B cell (primary cell): ENCODE results near the gene PEX14. TPM values are rescaled to one million over a fixed set of nuclear protein-coding genes. Genes with fewer than 3 reads are reported as not detected.

ENCODE experiments used
- ATAC-seq: fragments of 200-7000 bp; cut with Tn5 transposase; one replicate; pipeline ENCODE4 v1.10.0; 2021; ENCODE audit warnings: low read depth, mild to moderate bottlenecking, moderate number of reproducible peaks, moderate library complexity
- CTCF ChIA-PET: fragments of 350-600 bp; sonication (Branson Sonifier 250); formaldehyde crosslinking; loops from one replicate; lab custom pipeline; 2021; ENCODE audit warnings: antibody characterized with exemption, inconsistent platforms; lab: Charles Lee
- POLR2A ChIA-PET: fragments of 350-600 bp; sonication (Branson Sonifier 250); formaldehyde crosslinking; loops from one replicate; lab custom pipeline; 2021; ENCODE audit warnings: antibody characterized with exemption; lab: Charles Lee
- DNase-seq: peaks from one replicate; pipeline ENCODE4 v3.0.0; 2013
- H2AFZ ChIP-seq: 2 replicates; pipeline ENCODE4 v1.6.1; 2012; ENCODE audit warnings: mild to moderate bottlenecking, low read depth, low read length; ENCODE audit not compliant: insufficient read depth, poor library complexity, severe bottlenecking
- H3K27ac ChIP-seq, 2 donors: 1 replicate in 1 of 2; 2 replicates in 1 of 2; pipeline ENCODE4 v1.5.1; 2012 to 2013; ENCODE audit warnings: low read length in 2 of 2, mild to moderate bottlenecking in 2 of 2, moderate library complexity in 1 of 2
- H3K27me3 ChIP-seq, 4 experiments: fragments of 200-600 bp in 1 of 4; sonication (generic) in 1 of 4; replicated peaks in 1 of 4; 1 replicate in 2 of 4; 2 replicates in 2 of 4; pipeline versions ENCODE4 v1.6.1 to v1.7.0; 2013 to 2016; ENCODE audit warnings: low read length in 3 of 4, mild to moderate bottlenecking in 2 of 4, mixed read lengths in 1 of 4, moderate library complexity in 1 of 4; ENCODE audit not compliant: insufficient read depth in 4 of 4, control insufficient read depth in 3 of 4; ENCODE audit errors: control extremely low read depth in 1 of 4
- H3K36me3 ChIP-seq, 2 experiments: replicated peaks in 1 of 2; 1 replicate in 1 of 2; 2 replicates in 1 of 2; pipeline versions ENCODE4 v1.6.1 to v1.7.1; 2013; ENCODE audit warnings: low read length in 1 of 2; ENCODE audit not compliant: insufficient read depth in 2 of 2, control insufficient read depth in 1 of 2; ENCODE audit errors: control extremely low read depth in 1 of 2, extremely low read depth in 1 of 2
- H3K4me1 ChIP-seq, 2 donors: fragments of 200-600 bp in 1 of 2; sonication (generic) in 1 of 2; 1 replicate in 1 of 2; 2 replicates in 1 of 2; pipeline versions ENCODE4 v1.5.1 to v1.6.1; 2013 to 2017; ENCODE audit warnings: low read length in 2 of 2; ENCODE audit not compliant: control insufficient read depth in 2 of 2, insufficient read depth in 2 of 2
- H3K4me2 ChIP-seq: replicated peaks from 2 replicates; pipeline ENCODE3; 2012; ENCODE audit warnings: mild to moderate bottlenecking, low read depth, low read length; ENCODE audit not compliant: poor library complexity, severe bottlenecking
- H3K4me3 ChIP-seq, 5 experiments: fragments of 200-600 bp in 1 of 5; sonication (generic) in 1 of 5; 1 replicate in 3 of 5; 2 replicates in 2 of 5; pipeline versions ENCODE4 v1.5.1 to v1.7.0; 2011 to 2016; ENCODE audit warnings: low read length in 4 of 5, mild to moderate bottlenecking in 4 of 5, low read depth in 2 of 5, control low read depth in 1 of 5, moderate library complexity in 1 of 5; ENCODE audit not compliant: insufficient read depth in 1 of 5; ENCODE audit errors: control extremely low read depth in 1 of 5, extremely low read depth in 1 of 5
- H3K79me2 ChIP-seq: fragments of 200-600 bp; sonication (generic); one replicate; pipeline ENCODE4 v1.6.0; 2016; ENCODE audit warnings: low read length; ENCODE audit not compliant: control insufficient read depth, insufficient read depth
- H3K9ac ChIP-seq: fragments of 200-600 bp; sonication (generic); 2 replicates; pipeline ENCODE4 v1.6.1; 2017; ENCODE audit warnings: mild to moderate bottlenecking, low read length, moderate library complexity
- H3K9me3 ChIP-seq, 3 donors: one replicate each; pipeline versions ENCODE4 v1.6.1 to v1.7.1; 2013; ENCODE audit warnings: low read length in 2 of 3; ENCODE audit not compliant: control insufficient read depth in 2 of 3, insufficient read depth in 1 of 3; ENCODE audit errors: control extremely low read depth in 1 of 3
- H4K20me1 ChIP-seq: 2 replicates; pipeline ENCODE4 v1.6.0; 2012; ENCODE audit warnings: mild to moderate bottlenecking, low read length; ENCODE audit not compliant: insufficient read depth, control insufficient read depth, poor library complexity, severe bottlenecking
- H3K27ac Mint-ChIP-seq: one replicate; pipeline ENCODE4 v1.8.0; 2021; ENCODE audit warnings: mixed read lengths
- H3K27me3 Mint-ChIP-seq: one replicate; pipeline ENCODE4 v1.8.0; 2021; ENCODE audit warnings: mixed read lengths
- H3K4me1 Mint-ChIP-seq: one replicate; pipeline ENCODE4 v1.8.0; 2021; ENCODE audit warnings: mixed read lengths
- H3K4me3 Mint-ChIP-seq: one replicate; pipeline ENCODE4 v1.8.0; 2021; ENCODE audit warnings: mixed read lengths
- H3K9me3 Mint-ChIP-seq: one replicate; pipeline ENCODE4 v1.8.0; 2022; ENCODE audit warnings: mixed read lengths; ENCODE audit not compliant: insufficient read depth
- CTCF ChIP-seq: fragments of 200-600 bp; IDR thresholded peaks from one replicate; pipeline ENCODE4 v1.8.0; 2022; ENCODE audit warnings: antibody characterized with exemption, mild to moderate bottlenecking
- EZH2 ChIP-seq: IDR thresholded peaks from 2 replicates; pipeline ENCODE4 v1.6.1; 2012; ENCODE audit warnings: borderline replicate concordance, low read depth, mild to moderate bottlenecking, moderate library complexity, low read length; ENCODE audit not compliant: insufficient read depth, poor library complexity, severe bottlenecking
- WGBS: methylation state at CpG from one replicate; pipeline ENCODE4 v1.1.5; 2013; ENCODE audit warnings: missing lambda C conversion rate; ENCODE audit not compliant: insufficient coverage; 5-methylcytosine and 5-hydroxymethylcytosine counted together
- intact Hi-C: fragments of 100-400 bp; cut with micrococcal nuclease; formaldehyde crosslinking; loops from one replicate; pipeline ENCODE4 v1.10.0; 2022
- polyA plus RNA-seq: library from polyadenylated mRNA; depleted of rRNA; stranded (reverse); fragments of >200 nt; gene quantifications from 2 replicates; pipeline ENCODE4 v1.2.3, GENCODE V29; 2012
- total RNA-seq, 2 donors: library from RNA; stranded (reverse); fragments of 120-200 nt in 1 of 2; gene quantifications; 1 replicate in 1 of 2; 2 replicates in 1 of 2; pipeline versions ENCODE4 v1.2.3 to v1.2.4, GENCODE V29; 2013 to 2022

The PEX14 gene
- total and polyA plus RNA-seq, 2 donors (not counting 1 experiment from before 2014, with no cell fraction given) = 14.1 to 19.3 TPM

DNA sequence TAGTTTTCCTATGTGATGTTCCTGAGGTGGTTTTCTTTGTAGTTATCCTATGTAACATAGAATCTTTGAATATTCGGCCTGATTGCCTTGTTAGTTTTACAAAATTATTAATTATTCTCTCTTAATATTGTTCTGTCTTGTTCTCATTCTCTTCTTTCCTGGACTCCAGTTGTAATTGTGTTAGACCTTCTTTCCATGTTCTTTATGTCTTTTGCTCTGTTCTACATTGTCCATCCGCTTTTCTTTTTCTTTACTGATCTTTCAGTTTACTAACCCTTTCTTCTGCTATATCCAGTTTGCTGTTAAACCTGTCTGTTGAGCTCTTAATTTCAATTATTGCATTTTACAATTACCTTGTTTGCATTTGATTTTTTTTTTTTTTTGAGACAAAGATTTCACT lies 89.3 kb downstream of the PEX14 start:
- CTCF ChIA-PET = no interaction called here
- TF ChIP-seq CTCF (no peak), EZH2 (no peak)
- Histone ChIP-seq H3K79me2 (peaks cover 15% of the 10 kb centered on the region), H3K27me3 (no peaks in the 10 kb centered on the region), H3K36me3 (peaks cover 0 to 2% of the 10 kb centered on the region in 2 experiments), H3K27ac (no peak overlapping the region), H3K4me1 (no peaks in the 10 kb centered on the region), H2AFZ (no peak overlapping the region), H3K9me3 (peaks cover 0 to 18% (median 7%) of the 10 kb centered on the region in 3 donors), H3K4me2 (no peak overlapping the region), H3K4me3 (no peak overlapping the region), H3K9ac (no peak overlapping the region), H4K20me1 (no peaks in the 10 kb centered on the region)
- POLR2A ChIA-PET = no interaction called here
- WGBS = no CpG with 5 or more reads among the region's 2 CpGs
- Mint-ChIP-seq H3K27ac (no peak overlapping the region), H3K4me1 (no peaks in the 10 kb centered on the region), H3K9me3 (no peaks in the 10 kb centered on the region), H3K27me3 (no peaks in the 10 kb centered on the region), H3K4me3 (no peak overlapping the region)
- ATAC-seq = no peak
- no peak for DNase-seq
- intact Hi-C loops = no loop called here

DNA sequence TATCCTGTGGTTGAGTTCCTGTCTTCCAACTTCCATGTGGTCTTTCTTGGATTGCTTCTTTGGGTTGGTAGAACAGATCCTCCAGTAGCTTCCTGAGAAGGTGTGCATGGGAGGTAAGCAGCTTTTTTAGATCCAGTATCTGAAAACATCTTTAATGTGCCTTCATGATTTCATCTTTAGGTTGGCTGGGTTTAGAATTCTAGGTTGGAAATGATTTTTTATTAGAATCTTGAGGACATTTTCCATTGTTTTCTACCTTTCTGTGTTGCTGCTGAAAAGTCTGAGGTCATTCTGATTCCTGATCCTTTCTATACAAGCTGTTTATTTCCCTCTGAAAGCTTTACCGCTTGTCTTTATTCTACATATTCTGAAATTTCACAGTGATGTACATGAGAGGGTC lies 94.8 kb downstream of the PEX14 start:
- TF ChIP-seq EZH2 = no peak
- no peak for TF ChIP-seq CTCF
- CTCF ChIA-PET = no interaction called here
- H3K27ac Mint-ChIP-seq = no peak overlapping the region

More for the DNA sequence above, 94.8 kb downstream of the PEX14 start:
- Histone ChIP-seq H3K9me3 (peaks cover 0 to 9% (median 0%) of the 10 kb centered on the region in 3 donors), H2AFZ (no peak overlapping the region), H3K36me3 (peaks cover 1 to 6% of the 10 kb centered on the region in 2 experiments), H3K79me2 (peaks cover 14% of the 10 kb centered on the region), H3K27me3 (no peaks in the 10 kb centered on the region), H4K20me1 (no peaks in the 10 kb centered on the region), H3K9ac (no peak overlapping the region), H3K4me3 (no peak overlapping the region), H3K4me2 (no peak overlapping the region), H3K27ac (no peak overlapping the region), H3K4me1 (no peaks in the 10 kb centered on the region)
- DNase-seq (no peak), ATAC-seq (no peak)
- no peaks in the 10 kb centered on the region for H3K27me3 Mint-ChIP-seq
- POLR2A ChIA-PET = no interaction called here
- no peaks in the 10 kb centered on the region for H3K4me1 Mint-ChIP-seq
- H3K4me3 Mint-ChIP-seq = no peak overlapping the region
- WGBS = no CpG with 5 or more reads among the region's 1 CpG
- intact Hi-C loops = no loop called here
- H3K9me3 Mint-ChIP-seq = no peaks in the 10 kb centered on the region
